ENCODE results near the gene ZYG11B. TPM values are rescaled to one million over a fixed set of nuclear protein-coding genes. Genes with fewer than 3 reads are reported as not detected.

ZYG11B gene
- total RNA-seq, 1 donor from 2014 or later = 39.0 TPM

DNA sequence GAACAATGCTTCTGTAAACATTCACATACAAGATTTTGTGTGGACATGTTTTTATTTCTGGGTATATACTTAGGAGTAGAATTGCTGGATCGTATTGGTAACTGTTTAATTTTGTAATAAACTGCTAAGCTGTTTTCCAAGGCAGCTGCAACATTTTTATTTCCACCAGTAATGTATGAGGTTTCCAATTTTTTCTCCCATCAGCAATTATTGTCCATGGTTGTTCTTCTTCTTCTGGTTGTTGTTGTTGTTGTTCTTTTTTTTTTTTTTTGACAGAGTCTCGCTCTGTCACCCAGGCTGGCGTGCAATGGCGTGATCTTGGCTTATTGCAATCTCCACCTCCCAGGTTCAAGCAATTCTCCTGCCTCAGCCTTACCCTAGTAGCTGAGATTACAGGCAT is 26.9 kb downstream of the ZYG11B start:
- H3K4me3 Mint-ChIP-seq (ENCODE audit: unreplicated experiment) = no peak overlapping the region
- peaks cover under 1% of the 10 kb centered on the region for H3K36me3 Mint-ChIP-seq (ENCODE audit: low read depth, unreplicated experiment)
- H3K27me3 Mint-ChIP-seq (ENCODE audit: unreplicated experiment) = peaks cover 1% of the 10 kb centered on the region
- no peak for DNase-seq (ENCODE audit: low spot score)
- no peak overlapping the region for H3K27ac Mint-ChIP-seq (ENCODE audit: unreplicated experiment)
- no peaks in the 10 kb centered on the region for H3K9me3 Mint-ChIP-seq (ENCODE audit: unreplicated experiment)
- TF ChIP-seq, protein P1, sequence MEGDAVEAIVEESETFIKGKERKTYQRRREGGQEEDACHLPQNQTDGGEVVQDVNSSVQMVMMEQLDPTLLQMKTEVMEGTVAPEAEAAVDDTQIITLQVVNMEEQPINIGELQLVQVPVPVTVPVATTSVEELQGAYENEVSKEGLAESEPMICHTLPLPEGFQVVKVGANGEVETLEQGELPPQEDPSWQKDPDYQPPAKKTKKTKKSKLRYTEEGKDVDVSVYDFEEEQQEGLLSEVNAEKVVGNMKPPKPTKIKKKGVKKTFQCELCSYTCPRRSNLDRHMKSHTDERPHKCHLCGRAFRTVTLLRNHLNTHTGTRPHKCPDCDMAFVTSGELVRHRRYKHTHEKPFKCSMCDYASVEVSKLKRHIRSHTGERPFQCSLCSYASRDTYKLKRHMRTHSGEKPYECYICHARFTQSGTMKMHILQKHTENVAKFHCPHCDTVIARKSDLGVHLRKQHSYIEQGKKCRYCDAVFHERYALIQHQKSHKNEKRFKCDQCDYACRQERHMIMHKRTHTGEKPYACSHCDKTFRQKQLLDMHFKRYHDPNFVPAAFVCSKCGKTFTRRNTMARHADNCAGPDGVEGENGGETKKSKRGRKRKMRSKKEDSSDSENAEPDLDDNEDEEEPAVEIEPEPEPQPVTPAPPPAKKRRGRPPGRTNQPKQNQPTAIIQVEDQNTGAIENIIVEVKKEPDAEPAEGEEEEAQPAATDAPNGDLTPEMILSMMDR (IDR thresholded peaks at IDR 0.05; ENCODE audit: unreplicated experiment) = no peak
- H3K4me1 Mint-ChIP-seq (ENCODE audit: unreplicated experiment) = no peaks in the 10 kb centered on the region

DNA sequence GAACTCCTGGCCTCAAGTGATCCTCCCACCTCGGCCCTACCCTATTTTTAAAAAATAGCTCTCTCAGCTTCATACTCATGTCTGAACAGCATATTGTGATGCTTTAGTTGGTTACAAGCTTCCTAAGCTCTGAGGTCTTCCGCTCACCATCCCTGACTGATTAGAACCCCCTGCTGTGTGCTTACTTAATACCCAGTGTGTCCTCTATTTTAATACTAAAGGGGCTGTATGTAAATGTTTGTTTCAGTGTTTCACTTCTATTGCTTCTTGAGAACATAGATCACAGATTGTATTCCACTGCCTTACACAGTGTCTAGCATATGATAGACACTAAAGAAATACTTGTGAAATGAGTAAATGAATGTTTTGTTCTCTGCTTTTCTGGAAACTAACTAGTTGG is 29.8 kb downstream of the ZYG11B start:
- Mint-ChIP-seq H3K27me3 (ENCODE audit: unreplicated experiment) (peaks cover 1% of the 10 kb centered on the region), H3K9me3 (ENCODE audit: unreplicated experiment) (no peaks in the 10 kb centered on the region), H3K4me1 (ENCODE audit: unreplicated experiment) (no peaks in the 10 kb centered on the region), H3K36me3 (ENCODE audit: low read depth, unreplicated experiment) (peaks cover 4% of the 10 kb centered on the region), H3K27ac (ENCODE audit: unreplicated experiment) (no peak overlapping the region), H3K4me3 (ENCODE audit: unreplicated experiment) (no peak overlapping the region)
- no peak for DNase-seq (ENCODE audit: low spot score)
- TF ChIP-seq, protein P1 (IDR thresholded peaks at IDR 0.05; ENCODE audit: unreplicated experiment) = no peak

DNA sequence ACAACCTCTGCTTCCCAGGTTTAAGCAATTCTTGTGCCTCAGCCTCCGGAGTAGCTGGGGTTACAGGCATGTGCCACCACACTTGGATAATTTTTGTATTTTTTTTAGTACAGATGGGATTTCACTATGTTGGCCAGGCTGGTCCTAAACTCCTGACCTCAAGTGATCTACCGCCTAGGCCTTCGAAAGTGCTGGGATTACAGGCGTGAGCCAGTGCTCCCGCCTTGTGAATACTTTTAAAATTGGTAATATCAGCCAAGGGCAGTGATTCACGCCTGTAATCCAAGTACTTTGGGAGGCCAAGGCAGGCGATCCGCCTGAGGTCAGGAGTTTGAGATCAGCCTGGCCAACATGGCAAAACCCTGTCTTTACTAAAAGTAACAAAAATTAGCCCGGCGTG is 33.7 kb downstream of the ZYG11B start:
- DNase-seq (ENCODE audit: low spot score) = no peak
- no peak overlapping the region for H3K27ac Mint-ChIP-seq (ENCODE audit: unreplicated experiment)
- H3K27me3 Mint-ChIP-seq (ENCODE audit: unreplicated experiment) = peaks cover 1% of the 10 kb centered on the region
- TF ChIP-seq, protein P1 (IDR thresholded peaks at IDR 0.05; ENCODE audit: unreplicated experiment) = no peak
- H3K4me1 Mint-ChIP-seq (ENCODE audit: unreplicated experiment) = no peaks in the 10 kb centered on the region
- no peak overlapping the region for H3K4me3 Mint-ChIP-seq (ENCODE audit: unreplicated experiment)
- H3K9me3 Mint-ChIP-seq (ENCODE audit: unreplicated experiment) = no peaks in the 10 kb centered on the region
- peaks cover 9% of the 10 kb centered on the region for H3K36me3 Mint-ChIP-seq (ENCODE audit: low read depth, unreplicated experiment)

DNA sequence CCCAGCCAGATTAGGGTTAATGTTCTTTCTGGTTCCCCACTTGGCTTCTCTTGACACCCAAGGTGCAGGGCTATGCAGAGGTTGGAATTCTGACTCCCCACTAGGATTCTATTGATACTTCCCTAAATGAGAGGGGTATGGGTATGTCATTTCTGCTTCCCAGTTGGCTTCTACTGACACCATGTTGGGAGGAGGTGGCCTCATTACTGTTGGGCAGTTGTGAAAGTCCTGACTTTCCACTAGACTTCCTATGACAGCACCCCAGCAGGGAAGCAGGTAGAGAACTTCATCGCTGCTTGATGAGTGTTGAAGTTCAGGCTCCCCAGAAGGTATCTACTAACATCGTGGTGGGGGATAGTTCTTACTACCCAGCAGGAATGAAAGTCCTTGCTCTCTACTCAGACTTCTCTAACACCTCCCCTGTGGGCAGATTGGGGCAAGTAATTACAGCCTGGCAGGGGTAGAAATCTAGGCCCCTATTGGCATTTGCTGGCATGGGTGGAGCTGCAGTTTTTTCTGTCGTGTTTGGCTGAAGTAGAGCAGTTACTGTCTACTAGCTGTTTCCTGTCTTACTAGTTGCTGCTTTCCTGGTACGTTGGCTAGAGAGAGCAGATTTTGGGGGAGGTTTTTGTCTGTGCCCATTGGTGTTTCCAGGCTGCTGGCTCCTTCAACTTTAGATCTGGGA is 41.5 kb downstream of the ZYG11B start:
- Mint-ChIP-seq H3K27me3 (ENCODE audit: unreplicated experiment) (no peaks in the 10 kb centered on the region), H3K27ac (ENCODE audit: unreplicated experiment) (no peak overlapping the region), H3K36me3 (ENCODE audit: low read depth, unreplicated experiment) (peaks cover 8% of the 10 kb centered on the region), H3K9me3 (ENCODE audit: unreplicated experiment) (no peaks in the 10 kb centered on the region), H3K4me1 (ENCODE audit: unreplicated experiment) (peaks cover 2% of the 10 kb centered on the region), H3K4me3 (ENCODE audit: unreplicated experiment) (no peak overlapping the region)
- TF ChIP-seq, protein P1 (IDR thresholded peaks at IDR 0.05; ENCODE audit: unreplicated experiment) = no peak
- DNase-seq (ENCODE audit: low spot score) = no peak

DNA sequence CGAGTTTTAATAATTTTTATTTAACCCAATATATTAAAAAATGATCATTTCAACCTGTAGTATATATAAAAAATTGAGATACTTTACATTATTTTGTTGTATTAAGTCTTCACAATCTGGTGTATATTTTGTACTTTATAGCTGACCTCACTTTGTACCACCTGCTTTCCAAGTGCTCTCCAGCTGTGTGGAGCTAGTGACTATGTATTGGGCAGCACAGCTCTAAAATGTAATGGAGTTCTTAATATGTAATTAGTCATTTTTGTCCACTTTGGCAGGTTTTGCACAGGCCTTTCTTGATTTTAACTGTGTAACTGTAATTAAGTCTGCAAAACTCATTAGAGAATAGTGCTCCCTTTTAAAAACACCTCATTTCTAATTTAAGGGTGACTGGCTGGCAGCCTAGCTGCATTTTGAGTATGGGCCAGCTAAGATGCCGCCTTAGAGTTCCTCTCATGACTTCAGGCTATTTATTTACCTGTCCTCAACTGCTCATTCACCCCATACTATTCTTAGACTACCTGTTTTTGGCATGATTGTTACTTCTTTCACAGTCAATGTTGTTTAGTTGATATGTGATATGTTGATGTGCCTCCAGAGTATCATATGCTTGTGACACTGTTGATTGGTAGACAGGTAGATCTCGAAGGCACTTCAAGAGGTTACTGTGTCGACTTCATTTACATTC is 43.2 kb downstream of the ZYG11B start:
- H3K27me3 Mint-ChIP-seq (ENCODE audit: unreplicated experiment) = no peaks in the 10 kb centered on the region
- no peak for DNase-seq (ENCODE audit: low spot score)
- H3K9me3 Mint-ChIP-seq (ENCODE audit: unreplicated experiment) = no peaks in the 10 kb centered on the region
- H3K4me1 Mint-ChIP-seq (ENCODE audit: unreplicated experiment) = peaks cover 2% of the 10 kb centered on the region
- H3K27ac Mint-ChIP-seq (ENCODE audit: unreplicated experiment) = no peak overlapping the region
- H3K4me3 Mint-ChIP-seq (ENCODE audit: unreplicated experiment) = no peak overlapping the region
- H3K36me3 Mint-ChIP-seq (ENCODE audit: low read depth, unreplicated experiment) = peaks cover 11% of the 10 kb centered on the region
- TF ChIP-seq, protein P1 (IDR thresholded peaks at IDR 0.05; ENCODE audit: unreplicated experiment) = no peak
